GM12801 (cell line): ENCODE measurements around the gene TRIM7.

Source experiments
- TF ChIP-seq, protein P1 (sequence below): IDR thresholded peaks from one replicate; pipeline ENCODE4 v1.5.1; 2011; ENCODE audit warnings: control low read depth; ENCODE audit not compliant: insufficient read length; ENCODE audit errors: extremely low read depth

The TRIM7 gene

DNA sequence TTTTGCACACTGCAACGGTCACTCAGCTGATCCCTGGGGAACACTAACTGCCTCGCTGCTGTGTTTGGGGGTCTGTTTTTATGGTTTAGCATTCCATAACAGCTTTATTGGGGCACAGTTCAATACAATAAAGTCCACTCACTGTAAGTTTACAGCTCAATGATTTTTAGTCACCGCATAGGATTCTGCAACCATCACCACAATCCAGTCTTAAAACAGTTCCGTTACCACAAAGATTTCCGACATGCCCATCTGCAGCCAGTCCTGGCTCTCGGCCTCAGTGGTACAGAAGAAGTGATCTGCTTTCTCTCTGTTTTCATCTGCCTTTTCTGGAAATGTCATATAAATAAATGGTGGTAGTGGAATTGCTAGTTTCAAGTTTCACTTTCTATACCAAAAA is 34.0 kb downstream of the TRIM7 start:
- TF ChIP-seq, protein P1, sequence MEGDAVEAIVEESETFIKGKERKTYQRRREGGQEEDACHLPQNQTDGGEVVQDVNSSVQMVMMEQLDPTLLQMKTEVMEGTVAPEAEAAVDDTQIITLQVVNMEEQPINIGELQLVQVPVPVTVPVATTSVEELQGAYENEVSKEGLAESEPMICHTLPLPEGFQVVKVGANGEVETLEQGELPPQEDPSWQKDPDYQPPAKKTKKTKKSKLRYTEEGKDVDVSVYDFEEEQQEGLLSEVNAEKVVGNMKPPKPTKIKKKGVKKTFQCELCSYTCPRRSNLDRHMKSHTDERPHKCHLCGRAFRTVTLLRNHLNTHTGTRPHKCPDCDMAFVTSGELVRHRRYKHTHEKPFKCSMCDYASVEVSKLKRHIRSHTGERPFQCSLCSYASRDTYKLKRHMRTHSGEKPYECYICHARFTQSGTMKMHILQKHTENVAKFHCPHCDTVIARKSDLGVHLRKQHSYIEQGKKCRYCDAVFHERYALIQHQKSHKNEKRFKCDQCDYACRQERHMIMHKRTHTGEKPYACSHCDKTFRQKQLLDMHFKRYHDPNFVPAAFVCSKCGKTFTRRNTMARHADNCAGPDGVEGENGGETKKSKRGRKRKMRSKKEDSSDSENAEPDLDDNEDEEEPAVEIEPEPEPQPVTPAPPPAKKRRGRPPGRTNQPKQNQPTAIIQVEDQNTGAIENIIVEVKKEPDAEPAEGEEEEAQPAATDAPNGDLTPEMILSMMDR = no peak

DNA sequence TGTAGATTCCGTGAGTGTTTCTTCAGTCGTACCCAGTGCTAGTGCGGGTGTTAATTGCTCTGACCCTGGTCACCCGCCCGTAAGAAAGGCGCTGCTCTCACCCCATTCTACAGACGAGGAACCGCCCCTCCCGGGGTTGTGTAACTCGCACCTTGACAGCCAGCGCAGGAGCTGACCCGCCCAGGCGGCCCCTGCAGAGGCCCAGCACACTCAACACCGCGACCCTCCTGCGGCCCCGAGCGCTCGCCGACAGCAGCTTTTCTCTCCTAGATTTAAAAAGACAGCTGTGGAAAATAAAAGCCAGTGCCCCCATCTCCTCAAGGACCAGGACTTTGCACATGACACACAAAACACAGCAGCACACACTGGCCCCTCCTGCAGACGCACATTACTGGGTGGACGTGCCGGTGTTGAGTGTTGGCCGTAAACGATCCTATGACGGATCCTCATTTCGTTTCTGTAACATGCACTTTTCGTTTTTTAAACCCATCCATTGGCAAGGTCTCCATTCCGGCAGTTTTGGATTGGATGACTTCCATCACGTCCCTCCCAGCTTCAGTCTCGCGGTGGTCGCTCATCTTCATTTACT is 34.7 kb downstream of the TRIM7 start:
- TF ChIP-seq, protein P1 = no peak

DNA sequence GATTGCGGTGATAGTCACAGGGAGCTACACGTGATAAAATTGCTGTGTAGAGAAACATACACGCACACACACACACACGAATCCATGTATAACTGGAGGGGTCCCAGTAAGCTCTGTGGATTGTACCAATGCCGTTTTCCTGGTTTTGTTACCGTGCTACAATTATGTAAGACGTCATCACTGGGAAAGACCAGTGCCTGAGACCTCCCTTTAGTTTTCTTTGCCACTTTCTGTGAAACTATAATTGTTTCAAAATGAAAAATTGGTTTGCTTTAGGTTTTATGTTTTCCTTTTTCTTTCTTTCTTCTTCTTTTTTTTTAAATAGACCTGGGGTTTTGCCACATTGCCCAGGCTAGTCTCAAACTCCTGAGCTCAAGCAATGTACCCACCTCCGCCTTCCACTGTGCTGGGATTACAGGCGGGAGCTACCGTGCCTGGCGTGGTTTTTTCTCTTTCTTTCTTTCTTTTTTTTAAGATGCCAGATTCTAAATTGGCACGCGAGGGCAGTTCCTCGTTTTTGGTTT is 36.3 kb downstream of the TRIM7 start:
- TF ChIP-seq, protein P1 = no peak

DNA sequence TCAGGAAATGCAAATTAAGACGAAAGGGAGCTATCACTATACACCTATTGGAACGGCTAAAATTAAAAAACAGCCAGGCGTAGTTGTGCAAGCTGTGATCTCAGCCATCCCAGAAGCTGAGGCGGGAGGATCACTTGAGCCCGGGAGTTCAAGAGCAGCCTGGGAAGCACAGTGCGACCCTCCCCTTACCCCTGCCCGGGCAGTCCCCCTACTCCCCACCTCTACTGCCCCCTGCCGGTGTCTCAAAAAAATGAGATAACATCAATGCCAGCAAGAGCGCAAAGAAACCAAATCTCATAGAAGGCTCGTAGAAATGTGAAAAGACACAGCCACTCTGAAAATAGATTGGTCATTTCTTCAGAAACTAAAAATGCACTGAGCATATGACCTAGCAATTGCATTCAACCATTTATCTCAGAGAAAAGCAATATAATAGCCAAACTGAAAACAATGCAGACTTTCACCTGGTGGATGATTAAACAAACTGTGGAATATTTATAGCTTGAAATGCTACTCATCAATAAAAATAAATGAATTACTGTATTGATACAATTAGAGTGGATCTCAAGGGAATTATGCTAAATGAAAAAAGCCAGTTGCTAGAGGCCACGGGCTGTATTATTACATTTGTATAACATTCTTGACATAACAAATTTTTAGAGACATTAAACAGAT is 37.0 kb downstream of the TRIM7 start:
- TF ChIP-seq, protein P1 = no peak

DNA sequence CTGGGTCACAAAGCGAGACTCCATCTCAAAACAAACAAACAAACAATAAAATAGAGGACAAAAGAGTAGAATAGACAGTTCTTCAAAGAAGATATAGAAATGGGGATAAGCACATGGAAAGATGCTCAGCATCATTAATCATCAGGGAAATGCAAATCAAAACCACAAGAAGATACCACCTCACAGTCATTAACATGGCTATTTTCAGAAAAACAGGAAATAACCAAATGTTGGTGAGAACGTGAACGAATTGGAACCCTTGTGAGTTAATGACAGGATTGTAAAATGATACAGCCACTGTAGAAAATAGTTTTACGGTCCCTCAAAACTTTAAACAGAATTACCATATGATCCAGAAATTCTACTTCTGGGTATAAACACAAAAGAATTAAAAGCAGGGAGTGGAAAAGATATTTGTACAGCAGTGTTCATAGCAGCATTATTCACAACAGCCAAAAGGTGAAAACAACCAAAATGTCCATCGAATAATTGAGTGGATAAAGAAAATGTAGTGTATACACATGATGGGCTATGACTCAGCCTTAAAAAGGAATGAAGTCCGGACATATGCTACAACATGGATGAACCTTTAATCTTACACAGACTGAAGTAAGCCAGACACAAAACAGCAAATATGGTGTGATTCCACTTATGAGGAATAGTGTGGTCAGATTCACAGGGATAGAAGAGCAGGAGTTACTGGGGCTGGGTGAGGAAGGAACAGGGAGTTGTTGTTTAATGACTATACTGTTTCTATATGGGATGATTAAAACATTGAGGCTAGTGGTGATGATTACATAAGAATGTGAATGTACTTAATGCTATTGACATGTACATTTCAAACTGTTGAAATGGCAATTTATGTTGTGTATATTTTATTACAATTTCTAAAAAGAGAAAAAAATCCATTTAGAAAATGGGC is 37.9 kb downstream of the TRIM7 start:
- TF ChIP-seq, protein P1 = no peak

DNA sequence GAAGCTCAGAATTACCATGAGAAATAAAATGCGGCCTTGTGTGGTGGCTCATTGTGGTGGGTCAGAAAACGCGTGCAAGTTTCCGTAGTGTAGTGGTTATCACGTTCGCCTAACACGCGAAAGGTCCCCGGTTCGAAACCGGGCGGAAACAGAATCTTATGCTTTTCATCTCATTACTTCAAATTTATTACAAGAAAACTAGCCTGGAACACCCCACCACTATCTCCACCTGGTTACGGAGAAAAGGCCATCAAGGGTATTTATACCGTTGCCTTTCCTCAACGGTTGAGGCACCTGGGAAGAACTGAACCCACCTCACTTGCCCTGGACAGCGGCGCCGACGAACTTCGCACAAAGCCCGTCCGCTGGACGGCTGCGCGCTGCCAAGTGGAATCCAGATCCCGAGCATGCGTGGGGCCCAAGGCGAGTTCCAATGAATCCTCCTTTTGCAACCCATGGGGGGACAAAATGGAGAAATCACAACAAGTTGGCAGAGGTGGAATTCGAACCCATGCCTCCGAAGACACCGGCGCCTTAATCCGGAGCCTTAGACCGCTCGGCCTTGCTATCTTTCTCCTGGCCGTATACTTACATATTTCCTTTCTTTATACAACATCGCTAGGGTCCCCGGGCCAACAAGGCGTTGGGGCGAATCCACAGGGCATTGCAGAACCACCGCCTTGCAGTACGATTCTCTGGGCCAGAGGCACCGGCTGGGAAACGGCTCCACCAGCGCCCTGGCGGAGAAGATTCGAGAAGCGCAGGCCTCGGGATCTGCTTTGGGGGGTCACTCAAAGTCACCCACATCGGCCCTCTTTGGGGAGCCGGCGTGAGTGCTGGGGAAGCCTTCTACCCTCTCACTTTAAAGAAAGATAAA is 40.7 kb downstream of the TRIM7 start:
- TF ChIP-seq, protein P1 = no peak
